PC-3 (cell line): ENCODE measurements around the gene CHMP5.

Experiments used
- EZH2 ChIP-seq: fragments of 300-600 bp; sonication (generic); IDR thresholded peaks from one replicate; pipeline ENCODE4 v1.6.1; 2017; ENCODE audit warnings: antibody characterized with exemption, mild to moderate bottlenecking, low read length; ENCODE audit not compliant: unreplicated experiment
- EZH2phosphoT487 ChIP-seq: fragments of 300-600 bp; sonication (generic); IDR thresholded peaks from 2 replicates; pipeline ENCODE4 v1.6.1; 2018; ENCODE audit warnings: mild to moderate bottlenecking, antibody characterized with exemption, low read length, borderline replicate concordance
- TF ChIP-seq, protein P1 (sequence below): fragments of 300-600 bp; sonication (generic); conservative IDR thresholded peaks from 2 replicates; pipeline ENCODE4 v1.5.1; 2017; ENCODE audit warnings: antibody characterized with exemption, low read depth, mild to moderate bottlenecking, low read length

DNA sequence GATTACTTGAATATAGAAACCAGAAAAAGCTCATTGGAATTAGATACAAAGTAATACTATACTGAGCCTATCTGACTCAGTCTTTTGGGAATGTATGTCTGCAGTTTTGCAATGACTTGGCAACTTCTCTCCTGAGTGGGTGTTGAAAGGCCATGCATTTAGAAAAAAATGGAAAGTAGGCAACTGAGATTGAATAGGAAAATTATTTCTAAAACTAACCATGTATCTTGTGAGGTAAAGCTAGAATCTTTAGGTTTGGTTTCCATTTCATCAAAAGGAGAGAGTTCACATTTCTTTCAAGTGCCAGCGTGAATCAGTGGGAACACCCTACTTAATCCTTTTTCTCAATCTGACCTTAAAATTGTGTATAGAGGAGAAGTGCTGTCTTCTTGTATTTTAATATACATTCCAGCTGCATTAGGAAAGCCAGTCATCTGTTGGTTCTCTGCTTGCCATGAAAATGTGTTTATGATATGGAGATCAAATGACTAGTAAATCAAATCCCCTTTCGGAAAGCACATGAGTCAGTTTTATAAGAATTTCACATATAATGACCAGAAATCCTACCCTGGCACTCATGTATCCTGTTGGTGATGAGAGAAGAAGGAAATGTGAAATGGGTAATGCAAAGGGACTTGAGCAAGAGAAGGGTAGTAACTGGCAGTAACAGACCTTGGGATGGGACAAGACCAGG lies 55.9 kb downstream of the CHMP5 start:
- TF ChIP-seq, protein P1, sequence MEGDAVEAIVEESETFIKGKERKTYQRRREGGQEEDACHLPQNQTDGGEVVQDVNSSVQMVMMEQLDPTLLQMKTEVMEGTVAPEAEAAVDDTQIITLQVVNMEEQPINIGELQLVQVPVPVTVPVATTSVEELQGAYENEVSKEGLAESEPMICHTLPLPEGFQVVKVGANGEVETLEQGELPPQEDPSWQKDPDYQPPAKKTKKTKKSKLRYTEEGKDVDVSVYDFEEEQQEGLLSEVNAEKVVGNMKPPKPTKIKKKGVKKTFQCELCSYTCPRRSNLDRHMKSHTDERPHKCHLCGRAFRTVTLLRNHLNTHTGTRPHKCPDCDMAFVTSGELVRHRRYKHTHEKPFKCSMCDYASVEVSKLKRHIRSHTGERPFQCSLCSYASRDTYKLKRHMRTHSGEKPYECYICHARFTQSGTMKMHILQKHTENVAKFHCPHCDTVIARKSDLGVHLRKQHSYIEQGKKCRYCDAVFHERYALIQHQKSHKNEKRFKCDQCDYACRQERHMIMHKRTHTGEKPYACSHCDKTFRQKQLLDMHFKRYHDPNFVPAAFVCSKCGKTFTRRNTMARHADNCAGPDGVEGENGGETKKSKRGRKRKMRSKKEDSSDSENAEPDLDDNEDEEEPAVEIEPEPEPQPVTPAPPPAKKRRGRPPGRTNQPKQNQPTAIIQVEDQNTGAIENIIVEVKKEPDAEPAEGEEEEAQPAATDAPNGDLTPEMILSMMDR: no peak
- no peak for TF ChIP-seq EZH2phosphoT487
- TF ChIP-seq EZH2: no peak
